Brain pericyte (primary cell): Measurements from ENCODE around the gene WLS.
"Not testable (repeated sequence)": the region's sequence is repeated elsewhere in the genome, so short reads cannot be mapped to it uniquely, and the experiment has no call there.

Source experiments
- DNase-seq: peaks from one replicate; pipeline ENCODE4 v3.0.0-alpha.2; 2012; ENCODE audit warnings: low read depth, low spot score

Gene WLS

DNA sequence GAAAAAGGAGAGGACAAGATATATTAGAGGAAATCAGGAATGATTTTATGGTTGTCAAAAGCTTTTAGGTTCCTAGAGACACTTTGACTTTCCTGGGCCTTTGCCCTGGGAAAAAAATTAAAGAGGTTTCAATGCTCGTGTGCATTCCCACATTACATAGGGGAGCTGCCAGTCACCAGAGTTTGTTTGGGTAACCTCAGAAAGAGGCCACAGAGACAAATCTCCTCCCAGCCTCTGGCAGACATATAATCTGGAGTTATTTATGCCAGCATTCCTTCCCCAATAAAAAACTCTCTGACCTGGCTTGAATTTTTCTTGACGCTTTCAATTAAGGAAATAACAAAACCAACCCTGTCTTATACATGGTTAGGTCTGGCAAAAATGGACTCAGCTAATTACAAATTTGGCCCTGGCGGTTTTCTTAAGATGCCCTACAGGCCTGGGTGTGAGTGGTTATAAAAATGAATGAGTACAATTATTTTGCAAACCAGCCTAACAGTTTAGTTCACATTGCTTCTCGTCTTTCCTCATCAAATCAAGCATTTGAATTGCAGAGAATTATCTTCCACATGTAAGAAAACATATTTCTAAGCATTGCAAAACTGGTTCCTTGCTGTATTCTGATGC, 63.7 kb downstream of the WLS start:
- DNase-seq: no peak

DNA sequence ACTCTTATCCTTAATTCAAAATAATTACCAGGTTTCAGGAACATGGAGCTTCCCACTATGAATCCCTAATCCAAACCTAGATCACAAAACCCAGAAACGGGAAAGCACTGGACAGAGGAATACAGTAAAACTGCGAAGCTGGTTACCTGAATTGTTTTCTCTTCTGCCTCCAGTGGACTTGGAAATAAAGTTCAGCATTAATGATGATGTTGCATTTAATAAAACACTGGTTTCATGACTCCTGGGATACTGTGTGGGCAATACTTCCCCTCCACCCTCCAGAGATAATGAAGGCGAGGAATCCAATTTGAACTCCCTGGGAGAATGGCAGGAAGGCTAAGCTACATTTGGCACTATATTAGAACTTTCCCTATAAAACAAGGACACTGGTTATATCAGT, 65.1 kb downstream of the WLS start:
- DNase-seq: no peak

DNA sequence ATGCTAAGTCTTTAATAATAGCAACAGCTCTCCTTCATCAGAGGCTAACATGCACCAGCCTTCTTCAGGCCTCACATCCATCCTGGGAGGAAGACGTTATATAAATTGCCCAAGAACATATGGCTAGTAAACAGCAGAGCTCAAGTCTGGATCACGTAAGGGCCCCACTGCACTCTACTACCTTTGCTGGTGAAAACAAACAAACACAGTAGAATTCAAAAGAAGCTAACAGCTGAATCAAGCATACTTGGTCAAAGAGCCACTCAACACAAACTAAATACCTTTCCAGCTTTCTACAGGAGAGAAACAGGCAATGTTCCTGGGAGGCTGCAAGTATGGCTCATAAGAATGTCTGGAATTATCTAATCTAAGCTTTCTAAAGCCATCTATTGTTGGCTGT, 66.0 kb downstream of the WLS start:
- DNase-seq: no peak

GRCh38 chr1:68165665-68166064, 66.7 kb downstream of the WLS start:
- no peak for DNase-seq

GRCh38 chr1:68164918-68165317, 67.4 kb downstream of the WLS start:
- no peak for DNase-seq

GRCh38 chr1:68163220-68163619, 69.1 kb downstream of the WLS start:
- DNase-seq: no peak

DNA sequence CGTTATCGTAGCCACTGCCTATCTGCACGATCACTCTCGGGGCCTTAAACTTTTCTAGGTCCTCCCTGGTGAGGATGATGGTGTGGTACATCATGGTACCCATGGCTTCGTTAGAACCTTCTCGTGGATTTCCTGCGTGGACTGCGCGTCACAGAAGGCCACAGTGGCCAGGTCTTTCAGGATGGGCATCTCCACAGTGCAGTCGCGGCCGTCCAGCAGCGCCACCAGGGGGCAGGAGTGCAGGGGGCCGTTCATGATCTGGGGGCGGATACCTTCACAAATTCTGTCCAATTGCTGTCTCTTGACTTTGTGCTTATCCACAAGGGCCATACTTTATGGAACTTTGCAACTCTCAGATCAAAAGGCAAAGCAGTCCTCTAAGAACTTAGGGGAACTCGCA, 69.6 kb downstream of the WLS start:
- no peak for DNase-seq

GRCh38 chr1:68161672-68162071, 70.7 kb downstream of the WLS start:
- DNase-seq: not testable (repeated sequence)

DNA sequence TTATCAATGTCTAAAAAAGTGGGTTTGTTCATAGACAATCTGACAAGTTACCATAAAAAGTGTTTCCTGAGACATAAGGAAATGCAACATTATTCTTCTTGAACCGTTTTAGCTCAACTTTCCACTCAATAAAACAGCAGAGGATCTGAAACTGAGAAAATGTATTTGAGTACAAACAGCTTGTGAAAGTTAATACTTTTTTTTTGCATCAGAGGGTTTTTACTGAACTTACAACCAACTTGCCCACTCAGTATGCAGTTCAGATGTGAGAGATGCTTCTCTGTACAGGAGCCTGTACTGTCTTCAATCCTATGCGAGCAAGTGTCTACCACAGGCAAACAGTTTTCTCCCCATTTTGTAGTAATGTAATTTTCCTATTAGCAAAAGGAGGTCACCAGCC, 71.4 kb downstream of the WLS start:
- DNase-seq: not testable (repeated sequence)

- DNase-seq: no peak
Observed at GRCh38 chr1:68160021-68160420, 72.3 kb downstream of the WLS start.

GRCh38 chr1:68158837-68159236, 73.5 kb downstream of the WLS start:
- DNase-seq: no peak

DNA sequence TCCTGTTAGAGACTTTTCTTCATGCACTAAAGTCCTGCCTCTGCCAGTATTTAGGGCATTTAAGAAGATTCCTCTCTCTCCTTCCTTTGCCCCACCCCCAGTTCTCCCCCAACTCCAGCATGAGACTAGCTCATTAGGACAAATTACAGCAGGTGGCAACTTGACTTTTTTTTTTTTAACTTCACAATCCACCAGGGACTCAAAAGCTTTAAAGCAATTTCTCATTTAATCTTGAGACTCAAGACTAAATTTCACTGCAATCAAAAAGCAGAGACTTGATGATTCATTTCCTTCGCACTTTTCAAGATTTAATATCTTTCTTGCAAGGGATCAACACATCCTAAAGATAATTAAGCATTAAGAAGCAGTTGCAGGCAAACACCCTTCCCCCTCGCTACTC, 74.9 kb downstream of the WLS start:
- no peak for DNase-seq

DNA sequence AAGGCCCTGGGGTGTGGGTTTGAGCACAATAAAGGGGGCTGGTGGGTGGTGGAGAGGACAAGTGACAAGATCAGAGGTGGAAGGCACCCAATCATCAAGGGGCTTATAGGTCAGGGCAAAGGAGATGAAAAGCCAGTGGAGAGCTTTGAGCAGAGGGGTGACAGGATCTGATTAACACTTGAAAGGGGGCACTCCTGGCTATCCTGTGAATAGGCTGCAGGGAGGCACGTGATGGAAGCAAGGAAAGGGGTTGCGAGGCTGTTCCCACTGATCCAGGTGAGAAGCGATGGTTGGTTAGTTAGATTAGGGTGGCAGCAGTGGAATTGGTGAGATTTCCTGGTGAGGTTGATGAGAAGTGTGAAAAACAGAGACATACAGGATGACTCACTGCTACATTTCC, 80.6 kb downstream of the WLS start:
- no peak for DNase-seq

- no peak for DNase-seq
Observed at GRCh38 chr1:68149907-68150306, 82.4 kb downstream of the WLS start.

GRCh38 chr1:68149110-68149798, 83.1 kb downstream of the WLS start:
- DNase-seq: no peak

DNA sequence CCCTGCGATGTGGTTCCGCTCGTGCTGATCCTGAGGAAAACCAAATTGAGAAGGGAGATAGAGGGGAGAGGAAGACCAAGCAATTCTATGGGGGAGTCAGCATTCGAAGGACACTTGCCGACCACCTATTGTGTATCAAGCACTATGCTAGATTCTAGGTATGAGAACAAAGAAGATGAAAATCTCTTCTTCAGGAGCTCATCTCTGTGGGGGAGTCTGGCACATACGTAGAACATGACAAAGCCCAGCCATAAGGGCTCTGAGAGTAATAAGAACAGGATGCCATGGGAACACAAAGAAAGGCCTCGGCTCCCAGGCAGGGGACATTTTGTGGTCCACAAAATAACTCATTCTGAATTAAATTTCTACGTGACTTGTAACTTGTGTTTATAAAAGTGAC, 83.7 kb downstream of the WLS start:
- no peak for DNase-seq

DNA sequence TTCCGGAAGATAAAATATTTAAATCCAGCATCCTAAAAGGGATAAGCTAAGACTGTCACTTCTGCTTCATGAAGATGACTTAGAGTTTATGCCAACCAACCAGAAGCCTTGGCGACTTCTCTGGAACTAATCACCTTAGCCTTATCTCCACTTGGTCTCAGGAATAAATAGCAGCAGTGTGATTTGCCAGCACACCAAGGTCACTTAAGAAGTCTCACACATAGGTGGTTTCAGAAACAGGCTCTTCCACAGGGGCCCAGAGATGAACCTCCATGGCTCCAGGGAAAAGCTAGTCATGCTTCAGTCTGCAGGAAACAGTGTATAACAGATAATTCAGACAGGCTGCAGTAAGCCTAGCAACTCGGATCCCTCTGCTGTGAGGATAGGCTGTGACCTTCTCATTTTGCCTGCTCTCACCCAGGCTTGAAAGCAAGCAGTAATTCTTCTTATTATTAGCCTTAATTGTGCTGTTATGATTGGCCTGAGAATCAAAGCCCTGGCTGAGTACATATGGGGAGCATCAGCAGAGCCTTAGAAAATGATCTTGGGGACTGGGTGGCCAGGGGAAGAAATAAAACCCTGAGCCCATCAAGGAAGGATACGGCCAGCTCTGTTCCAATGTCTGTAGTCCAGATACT, 84.7 kb downstream of the WLS start:
- no peak for DNase-seq

DNA sequence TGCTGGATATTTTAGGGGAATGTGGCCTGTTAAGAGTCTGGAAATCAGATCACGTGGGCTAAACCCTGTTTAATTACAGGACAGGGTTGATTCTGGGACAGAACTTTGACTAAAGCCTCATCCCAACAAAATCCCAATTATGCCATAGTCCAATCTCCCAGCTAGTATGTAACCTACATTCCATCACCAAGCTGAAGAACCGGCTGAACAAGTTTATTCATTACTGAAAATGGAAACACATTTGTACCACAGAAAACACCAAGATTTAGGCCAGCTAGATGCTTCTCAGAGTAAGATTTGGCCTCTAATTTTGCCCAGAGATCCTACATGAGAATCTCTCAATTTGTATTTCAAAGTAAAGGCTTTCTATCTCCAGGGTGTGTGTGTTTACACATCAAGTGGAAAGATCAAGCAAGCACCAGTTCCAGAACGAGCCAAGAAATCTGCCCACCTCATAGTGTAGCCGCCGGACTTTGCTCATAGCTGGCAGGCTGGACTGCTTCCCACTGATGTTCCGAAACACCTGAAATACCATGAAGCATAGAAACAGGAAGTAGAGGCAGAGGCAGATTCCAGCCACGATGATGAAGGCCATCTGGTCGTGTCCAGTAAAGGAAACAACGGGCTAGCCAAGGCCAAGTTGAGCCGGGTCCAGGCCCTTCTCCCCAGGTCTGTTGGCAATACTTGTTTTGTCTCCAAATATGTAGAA, 86.8 kb downstream of the WLS start:
- no peak for DNase-seq

DNA sequence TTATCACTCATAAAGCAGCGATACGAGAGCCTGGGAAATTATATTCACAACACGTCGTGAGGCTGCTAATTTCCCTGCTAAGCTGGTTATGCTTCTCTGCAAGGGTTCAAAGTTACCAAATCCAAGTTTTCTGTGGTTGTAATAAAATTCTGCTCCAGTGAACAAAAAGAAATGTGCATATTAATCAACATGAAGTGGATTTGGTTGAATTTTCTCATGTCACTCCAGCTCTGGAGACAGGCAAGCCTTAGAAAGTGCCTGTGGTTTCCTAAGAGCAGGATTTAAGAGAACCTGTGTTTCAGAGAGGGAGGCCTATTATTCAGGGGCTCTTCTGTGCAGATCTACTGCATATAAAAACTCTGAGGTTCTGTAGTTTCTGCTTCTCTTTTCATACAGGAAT, 87.5 kb downstream of the WLS start:
- no peak for DNase-seq

DNA sequence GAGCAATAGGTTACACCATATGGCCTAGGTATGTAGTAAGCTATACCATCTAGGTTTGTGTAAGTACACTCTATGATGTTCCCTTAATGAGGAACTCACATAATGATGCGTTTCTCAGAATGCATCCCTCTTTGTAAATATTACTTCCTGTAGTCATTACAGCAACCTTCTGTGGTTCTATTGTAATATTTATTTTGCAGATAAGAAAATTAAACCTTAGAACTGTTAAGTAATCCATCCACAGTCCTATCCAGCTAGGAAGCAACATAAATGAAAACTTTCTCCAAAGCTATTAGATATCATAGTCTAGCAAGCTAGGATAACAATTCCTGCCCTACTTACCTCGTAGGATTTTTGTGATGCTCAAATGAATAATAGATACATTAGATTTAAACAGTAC, 88.7 kb downstream of the WLS start:
- no peak for DNase-seq

DNA sequence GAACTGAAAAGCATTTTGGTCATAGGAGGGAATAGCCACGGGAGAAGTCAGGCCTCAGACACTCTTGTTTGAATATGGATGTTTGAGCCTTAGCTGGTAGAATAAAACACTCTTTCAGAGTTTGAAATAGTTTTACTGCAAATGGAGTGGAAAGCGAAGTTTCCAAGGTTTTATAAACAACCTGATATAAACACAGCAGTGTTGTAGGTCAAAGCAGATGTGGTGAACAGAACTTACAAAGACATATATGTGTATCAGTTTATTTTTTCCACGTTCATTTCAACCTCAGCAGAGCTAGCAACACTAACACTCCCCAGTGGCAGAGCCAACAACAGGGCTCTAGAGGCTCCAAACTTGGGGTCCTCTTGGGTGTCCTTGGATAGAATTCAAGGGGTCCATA, 89.9 kb downstream of the WLS start:
- no peak for DNase-seq

DNA sequence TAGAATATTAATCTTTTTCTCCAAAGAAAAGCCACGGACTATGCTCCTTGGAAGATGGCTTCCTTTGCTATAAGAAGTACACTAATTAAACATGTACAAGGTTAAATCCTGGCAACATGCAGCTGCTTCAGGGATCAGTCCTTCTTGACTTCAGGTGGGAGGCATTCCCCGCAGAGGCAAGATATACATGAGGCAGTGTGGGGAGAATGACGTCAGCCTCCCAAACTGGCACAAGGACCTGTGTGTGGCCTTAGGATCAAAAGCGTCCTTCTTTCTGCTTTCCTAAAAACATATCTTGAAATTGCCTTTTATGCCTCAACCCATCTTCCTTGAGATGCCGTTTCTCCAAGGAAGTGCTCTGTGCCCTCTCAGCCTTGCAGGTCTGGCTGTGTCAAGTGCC, 90.3 kb downstream of the WLS start:
- DNase-seq: no peak
